ENCODE measurements around the gene SETD5. TPM values are rescaled to one million over a fixed set of nuclear protein-coding genes. Genes with fewer than 3 reads are reported as not detected.

The SETD5 gene
- total RNA-seq, 4 donors from 2014 or later: 84.0 to 158 (median 114) TPM

- H3K27ac ChIP-seq: no peak overlapping the region
- H3K27me3 ChIP-seq: no peaks in the 10 kb centered on the region
- H3K4me1 ChIP-seq: no peaks in the 10 kb centered on the region
- H3K36me3 ChIP-seq: peaks cover 57 to 64% of the 10 kb centered on the region in 2 donors
- no peak for DNase-seq
- WGBS, 2 donors: 93 to 96% methylated on average over 3 of the region's 3 CpGs
- intact Hi-C loops (cut with DNase I): no loop called here
- H3K4me3 ChIP-seq (replicated peaks in 1 of 3): no peak overlapping the region
- TF ChIP-seq POLR2A (IDR thresholded peaks at IDR 0.05): no peak
- TF ChIP-seq CTCF (IDR thresholded peaks at IDR 0.05): no peak
- no peaks in the 10 kb centered on the region for H3K9me3 ChIP-seq
Measured at GRCh38 chr3:9373465-9373864, 23.9 kb upstream of the SETD5 start.

- WGBS, 2 donors: 95 to 97% methylated on average over 1 of the region's 1 CpG
- no peaks in the 10 kb centered on the region for H3K4me1 ChIP-seq
- intact Hi-C loops (cut with DNase I): no loop called here
Measured at GRCh38 chr3:9377981-9378380, 19.4 kb upstream of the SETD5 start.

GRCh38 chr3:9379327-9379726 lies 18.1 kb upstream of the SETD5 start:
- 60 to 86% methylated on average over 4 of the region's 4 CpGs for WGBS, 2 donors
- Histone ChIP-seq H3K4me1 (no peaks in the 10 kb centered on the region), H3K27me3 (no peaks in the 10 kb centered on the region), H3K27ac (no peak overlapping the region), H3K36me3 (peaks cover 30 to 46% of the 10 kb centered on the region in 2 donors), H3K9me3 (no peaks in the 10 kb centered on the region), H3K4me3 (replicated peaks in 1 of 3) (no peak overlapping the region)
- intact Hi-C loops (cut with DNase I): no loop called here
- no peak for TF ChIP-seq POLR2A (IDR thresholded peaks at IDR 0.05)
- no peak for TF ChIP-seq CTCF (IDR thresholded peaks at IDR 0.05)
- DNase-seq: no peak

More at GRCh38 chr3:9377981-9378380, 19.4 kb upstream of the SETD5 start:
- Histone ChIP-seq H3K4me3 (replicated peaks in 1 of 3) (no peak overlapping the region), H3K27me3 (no peaks in the 10 kb centered on the region), H3K9me3 (no peaks in the 10 kb centered on the region), H3K27ac (no peak overlapping the region), H3K36me3 (peaks cover 35 to 39% of the 10 kb centered on the region in 2 donors)
- TF ChIP-seq POLR2A (IDR thresholded peaks at IDR 0.05) (no peak), CTCF (IDR thresholded peaks at IDR 0.05) (no peak)
- DNase-seq: no peak

DNA sequence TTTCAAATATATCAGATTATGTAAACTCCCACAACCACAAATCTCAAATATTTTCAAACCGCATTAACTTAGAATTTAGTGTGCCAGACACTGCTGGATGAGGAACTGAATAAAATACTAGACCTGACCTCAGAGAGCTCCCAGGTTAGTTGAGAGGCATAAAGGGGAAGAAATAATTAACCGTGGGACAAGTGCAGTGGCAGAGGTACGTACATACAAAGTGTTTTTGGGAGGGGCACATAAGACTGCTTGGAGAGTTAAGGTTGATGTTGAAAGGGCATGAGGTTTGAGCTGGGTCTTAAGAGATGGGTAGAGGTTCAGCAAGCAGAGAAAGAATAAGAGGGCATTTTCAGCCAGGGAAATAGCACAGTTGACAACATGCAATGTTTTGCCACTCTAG lies 17.4 kb upstream of the SETD5 start:
- H3K27ac ChIP-seq: no peak overlapping the region
- no peaks in the 10 kb centered on the region for H3K4me1 ChIP-seq
- no peak for DNase-seq
- H3K27me3 ChIP-seq: no peaks in the 10 kb centered on the region
- peaks cover 30 to 46% of the 10 kb centered on the region in 2 donors for H3K36me3 ChIP-seq
- H3K4me3 ChIP-seq (replicated peaks in 1 of 3): no peak overlapping the region
- WGBS, 2 donors: 89 to 91% methylated on average over 3 of the region's 3 CpGs
- intact Hi-C loops (cut with DNase I): no loop called here
- TF ChIP-seq CTCF (IDR thresholded peaks at IDR 0.05): no peak
- no peak for TF ChIP-seq POLR2A (IDR thresholded peaks at IDR 0.05)
- H3K9me3 ChIP-seq: no peaks in the 10 kb centered on the region

- Histone ChIP-seq H3K4me1 (no peaks in the 10 kb centered on the region), H3K36me3 (peaks cover 29 to 56% of the 10 kb centered on the region in 2 donors), H3K27ac (no peak overlapping the region), H3K27me3 (no peaks in the 10 kb centered on the region), H3K9me3 (no peaks in the 10 kb centered on the region), H3K4me3 (replicated peaks in 1 of 3) (no peak overlapping the region)
- no peak for DNase-seq
- WGBS, 2 donors: 82 to 88% methylated on average over 13 of the region's 13 CpGs
- intact Hi-C loops (cut with DNase I): no loop called here
- no peak for TF ChIP-seq CTCF (IDR thresholded peaks at IDR 0.05)
- TF ChIP-seq POLR2A (IDR thresholded peaks at IDR 0.05): no peak
Measured at GRCh38 chr3:9384141-9384828, 13.1 kb upstream of the SETD5 start.
